NCI-H748 treated with DMSO at 0.1 percent for 48 hours (cell line): Measurements from ENCODE around the gene ARTN.

Experiments used
- DNase-seq: peaks from one replicate; lab custom pipeline; 2025; lab: John Stamatoyannopoulos, UW

ARTN gene

DNA sequence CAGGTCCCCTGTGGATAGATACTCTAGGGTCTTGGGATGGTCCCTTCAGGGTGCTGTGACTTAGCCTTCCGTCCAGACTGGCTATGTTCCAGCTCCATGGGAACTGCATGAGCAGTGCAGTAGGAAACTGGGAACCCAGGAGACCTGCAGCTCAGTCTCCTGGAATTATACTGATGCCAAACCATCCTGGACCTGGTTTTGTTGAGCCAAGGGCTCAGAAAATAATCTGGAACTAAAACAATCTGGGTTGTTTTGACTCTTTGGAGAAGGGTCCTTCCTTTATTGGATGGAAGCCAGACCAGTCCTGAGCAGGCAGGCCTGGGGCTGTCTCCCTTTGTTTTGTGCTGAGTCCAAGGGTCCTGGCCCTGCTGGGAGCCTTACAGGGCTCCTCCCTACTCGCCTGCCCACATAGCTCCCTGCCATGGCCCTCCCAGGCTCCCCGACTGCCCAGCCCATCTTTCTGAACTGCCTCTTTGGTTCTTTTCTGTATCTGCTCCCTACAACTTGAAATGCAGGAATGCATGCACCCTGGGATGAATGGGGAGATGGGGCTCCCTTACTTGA lies 14.4 kb downstream of the ARTN start:
- DNase-seq: no peak

GRCh38 chr1:43949678-43950077 lies 16.1 kb downstream of the ARTN start:
- no peak for DNase-seq

GRCh38 chr1:43951021-43951985 lies 17.7 kb downstream of the ARTN start:
- DNase-seq: no peak

- DNase-seq: peak; percentile 57
These were observed 19.2 kb downstream of the ARTN start for GRCh38 chr1:43952731-43953346.

DNA sequence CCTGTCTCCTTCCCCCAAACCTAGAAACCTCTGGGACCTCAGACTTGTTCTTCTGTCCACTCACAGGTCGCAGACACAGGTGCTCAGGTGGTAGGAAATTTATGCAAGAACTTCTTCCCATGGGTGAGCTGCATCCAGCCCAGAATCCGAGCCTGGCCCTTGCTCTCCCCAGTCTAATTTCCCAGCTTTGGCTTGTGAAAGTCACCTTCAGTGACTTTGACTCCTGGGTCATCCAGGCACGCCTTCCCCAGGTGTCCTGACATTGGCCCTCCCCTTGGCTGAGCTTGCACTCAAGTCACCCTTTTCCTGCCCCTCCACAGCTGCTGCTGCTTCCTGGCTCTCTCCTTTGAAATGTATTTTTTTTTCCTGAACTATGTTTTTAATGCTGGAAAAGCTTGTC lies 19.8 kb downstream of the ARTN start:
- no peak for DNase-seq

DNA sequence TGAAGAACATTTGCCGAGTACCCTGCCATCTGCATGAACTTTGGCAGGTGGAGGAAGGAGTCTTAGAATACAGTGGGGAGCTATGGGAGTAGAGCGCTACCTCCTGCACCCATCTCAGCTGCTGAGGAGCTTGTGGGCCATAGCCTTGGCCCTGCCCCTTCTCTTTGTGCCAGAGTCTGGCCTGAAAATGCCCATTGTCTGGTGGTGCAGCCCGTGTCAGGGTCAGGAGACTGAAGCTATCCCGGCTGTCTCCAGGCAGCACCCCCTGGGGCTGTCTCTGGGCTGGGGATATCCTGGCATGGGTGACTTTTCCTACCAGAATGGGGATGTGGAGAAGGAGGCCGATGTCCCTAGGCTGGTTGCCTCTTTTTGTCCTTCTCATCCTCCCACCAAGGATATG lies 20.4 kb downstream of the ARTN start:
- DNase-seq: no peak

- DNase-seq: no peak
These were observed 22.6 kb downstream of the ARTN start for GRCh38 chr1:43956234-43956633.

- DNase-seq: no peak
These were observed 23.9 kb downstream of the ARTN start for GRCh38 chr1:43957407-43958040.

- DNase-seq: no peak
These were observed 25.0 kb downstream of the ARTN start for GRCh38 chr1:43958351-43959255.

- no peak for DNase-seq
These were observed 27.2 kb downstream of the ARTN start for GRCh38 chr1:43960798-43961197.

DNA sequence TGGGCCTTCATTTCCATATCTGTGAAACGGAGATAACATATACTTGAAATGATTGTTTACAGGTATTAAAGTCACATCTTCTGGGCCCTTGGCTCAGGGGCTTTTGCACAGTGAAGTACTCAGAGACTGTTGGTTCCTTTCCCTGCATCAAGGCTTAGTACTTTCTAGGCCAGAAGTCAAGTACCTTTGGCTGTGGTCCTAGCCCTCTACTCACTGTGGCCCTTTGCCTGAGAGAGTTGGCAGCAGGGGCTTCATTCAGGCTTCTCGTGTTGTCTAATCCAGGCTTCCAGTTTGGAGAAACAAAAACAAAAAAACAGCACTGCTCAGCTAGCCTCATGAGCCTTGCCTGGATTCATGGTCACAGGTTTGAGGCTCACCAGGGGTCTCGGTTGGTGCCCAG lies 28.1 kb downstream of the ARTN start:
- no peak for DNase-seq

GRCh38 chr1:43962324-43962723 lies 28.7 kb downstream of the ARTN start:
- no peak for DNase-seq

GRCh38 chr1:43963006-43963405 lies 29.4 kb downstream of the ARTN start:
- DNase-seq: no peak

DNA sequence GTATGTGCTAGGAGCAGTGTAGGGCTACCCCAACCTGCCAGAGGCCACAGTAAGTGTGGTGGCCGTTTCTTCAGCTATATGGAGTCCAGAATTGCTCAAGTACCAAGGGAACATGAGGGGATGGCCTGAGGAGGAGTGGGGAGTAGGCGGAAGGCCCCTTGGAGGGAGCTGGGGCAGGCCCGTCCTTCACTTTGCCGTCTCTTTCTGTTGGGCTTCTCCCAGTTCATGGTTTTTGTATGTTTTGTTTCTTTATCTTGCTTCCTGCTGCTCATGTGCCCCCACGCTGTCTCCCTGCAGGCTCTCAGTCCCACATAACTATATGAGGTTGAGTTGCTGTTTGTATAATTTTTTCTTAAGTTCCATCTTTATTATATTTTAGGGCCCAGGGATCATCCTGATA lies 30.3 kb downstream of the ARTN start:
- no peak for DNase-seq

- DNase-seq: no peak
These were observed 31.7 kb downstream of the ARTN start for GRCh38 chr1:43965316-43965715.

DNA sequence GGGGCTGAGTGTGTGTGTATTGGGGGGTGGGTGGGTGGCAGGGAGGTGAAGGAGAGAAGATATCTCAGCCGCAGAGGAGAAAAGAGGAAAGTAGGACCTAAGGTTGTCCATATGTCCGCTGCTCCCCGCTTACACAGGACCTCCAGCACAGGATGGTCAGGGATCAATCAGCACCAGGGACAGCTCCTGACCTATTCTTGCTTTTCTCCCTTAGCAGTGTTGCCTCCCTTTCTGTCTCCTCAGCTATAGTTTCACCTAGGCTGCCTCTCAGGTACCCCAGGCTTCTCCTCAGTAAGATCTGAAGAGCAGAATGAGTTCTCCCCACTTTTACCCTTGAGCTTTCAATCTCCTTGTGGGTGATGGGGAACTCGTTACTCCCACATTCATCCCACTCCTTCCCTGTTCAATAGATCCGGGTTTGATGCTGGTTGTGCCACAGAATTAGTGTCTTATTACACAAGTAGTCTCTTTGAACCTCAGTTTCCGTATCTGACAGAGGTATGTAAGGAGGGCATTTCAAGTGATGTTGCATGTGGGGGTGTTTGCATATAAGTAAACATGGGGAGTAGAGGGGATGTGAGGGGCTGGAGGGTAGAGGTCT lies 34.8 kb downstream of the ARTN start:
- DNase-seq: no peak

DNA sequence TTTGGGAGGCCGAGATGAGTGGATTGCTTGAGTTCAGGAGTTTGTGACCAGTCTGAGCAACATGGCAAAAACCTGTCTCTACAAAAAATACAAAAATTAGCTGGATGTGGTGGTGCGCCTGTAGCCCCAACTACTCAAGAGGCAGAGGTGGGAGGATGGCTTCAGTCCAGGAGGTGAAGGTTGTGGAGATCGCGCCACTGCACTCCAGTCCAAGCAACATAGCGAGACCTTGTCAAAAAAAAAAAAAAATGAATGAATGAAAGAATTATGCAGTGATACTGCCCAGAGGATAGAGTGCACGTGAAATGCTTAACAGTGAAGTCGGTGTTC lies 35.8 kb downstream of the ARTN start:
- no peak for DNase-seq

- DNase-seq: peak; percentile 98
These were observed 36.3 kb downstream of the ARTN start, which contains the start of gene DPH2 for GRCh38 chr1:43969746-43970466. Gene DPH2 (plus strand): TSS chr1:43970010. CDS start chr1:43970176, 166 bp downstream.

GRCh38 chr1:43970502-43970901 lies 36.9 kb downstream of the ARTN start:
- no peak for DNase-seq

- DNase-seq: no peak
These were observed 37.3 kb downstream of the ARTN start for GRCh38 chr1:43970911-43971310.
